Epithelial cell of proximal tubule (primary cell): ENCODE measurements around the gene RAB34. TPM values are rescaled to one million over a fixed set of nuclear protein-coding genes. Genes with fewer than 3 reads are reported as not detected.

Experiments
- DNase-seq: peaks from one replicate; pipeline ENCODE4 v3.0.0-alpha.2; 2011; ENCODE audit warnings: low read depth
- H3K4me3 ChIP-seq: 2 replicates; pipeline ENCODE4 v1.5.1; 2011; ENCODE audit warnings: low read depth, mild to moderate bottlenecking, low read length
- CTCF ChIP-seq: conservative IDR thresholded peaks from 2 replicates; pipeline ENCODE4 v1.5.1; 2012; ENCODE audit warnings: low read depth, mild to moderate bottlenecking, low read length
- total RNA-seq: library from RNA; depleted of rRNA; stranded (reverse); fragments of >200 nt; gene quantifications from 2 replicates; pipeline ENCODE4 v1.2.3, GENCODE V29; 2015

The RAB34 gene
- total RNA-seq, 1 donor from 2014 or later = 649 TPM

- no peak overlapping the region for H3K4me3 ChIP-seq
- DNase-seq = no peak
- no peak for TF ChIP-seq CTCF
Observed at GRCh38 chr17:28758411-28759121, 40.9 kb upstream of the RAB34 start.

- no peak for TF ChIP-seq CTCF
- no peak for DNase-seq
- no peak overlapping the region for H3K4me3 ChIP-seq
Observed at GRCh38 chr17:28756049-28756804, 38.6 kb upstream of the RAB34 start.

- H3K4me3 ChIP-seq = no peak overlapping the region
- no peak for TF ChIP-seq CTCF
- no peak for DNase-seq
Observed at GRCh38 chr17:28755486-28755885, 37.8 kb upstream of the RAB34 start.

GRCh38 chr17:28751600-28752366, 34.1 kb upstream of the RAB34 start:
- H3K4me3 ChIP-seq = no peak overlapping the region
- no peak for TF ChIP-seq CTCF
- no peak for DNase-seq

- DNase-seq = no peak
- peak; percentile 98 for TF ChIP-seq CTCF
- no peak overlapping the region for H3K4me3 ChIP-seq
Observed at GRCh38 chr17:28750178-28751047, 32.7 kb upstream of the RAB34 start.

GRCh38 chr17:28749516-28750177, 32.0 kb upstream of the RAB34 start:
- H3K4me3 ChIP-seq = no peak overlapping the region
- TF ChIP-seq CTCF = no peak

More at GRCh38 chr17:28749516-28750177, 32.0 kb upstream of the RAB34 start:
- no peak for DNase-seq
